Astrocyte of the cerebellum (primary cell): ENCODE measurements around the gene KLRB1.
"Not testable (repeated sequence)": the region's sequence is repeated elsewhere in the genome, so short reads cannot be mapped to it uniquely, and the experiment has no call there.

Experiments
- DNase-seq: peaks from one replicate; pipeline ENCODE4 v3.0.0-alpha.2; 2011; ENCODE audit warnings: low read depth
- H3K4me3 ChIP-seq: 2 replicates; pipeline ENCODE4 v1.5.1; 2011; ENCODE audit warnings: mild to moderate bottlenecking, low read depth, low read length, moderate library complexity
- CTCF ChIP-seq: IDR thresholded peaks from 2 replicates; pipeline ENCODE4 v1.5.1; 2012; ENCODE audit warnings: low read length, low read depth, moderate library complexity, mild to moderate bottlenecking; ENCODE audit errors: missing control alignments
- in situ Hi-C: cut with HindIII; loops from 2 replicates; pipeline ENCODE4 v1.10.0; 2017; ENCODE audit warnings: low sequenced_read_pairs

Gene KLRB1

GRCh38 chr12:9606247-9606646 is 1.5 kb downstream of the KLRB1 start:
- TF ChIP-seq CTCF, result no peak
- H3K4me3 ChIP-seq, result no peak overlapping the region
- DNase-seq, result no peak
- in situ Hi-C loops, result loop anchor here (25.0 kb wide), 1 partner anchor 269 kb away; no protein-coding TSS in a partner anchor

GRCh38 chr12:9605483-9605882 is 2.2 kb downstream of the KLRB1 start:
- TF ChIP-seq CTCF, result no peak
- H3K4me3 ChIP-seq, result no peak overlapping the region
- DNase-seq, result no peak
- in situ Hi-C loops, result loop anchor here (25.0 kb wide), 1 partner anchor 268 kb away; no protein-coding TSS in a partner anchor

- no peak overlapping the region for H3K4me3 ChIP-seq
- in situ Hi-C loops, result loop anchor here (25.0 kb wide), 1 partner anchor 267 kb away; no protein-coding TSS in a partner anchor
- no peak for DNase-seq
- TF ChIP-seq CTCF, result no peak
These were observed 3.4 kb downstream of the KLRB1 start for GRCh38 chr12:9604287-9604686.

DNA sequence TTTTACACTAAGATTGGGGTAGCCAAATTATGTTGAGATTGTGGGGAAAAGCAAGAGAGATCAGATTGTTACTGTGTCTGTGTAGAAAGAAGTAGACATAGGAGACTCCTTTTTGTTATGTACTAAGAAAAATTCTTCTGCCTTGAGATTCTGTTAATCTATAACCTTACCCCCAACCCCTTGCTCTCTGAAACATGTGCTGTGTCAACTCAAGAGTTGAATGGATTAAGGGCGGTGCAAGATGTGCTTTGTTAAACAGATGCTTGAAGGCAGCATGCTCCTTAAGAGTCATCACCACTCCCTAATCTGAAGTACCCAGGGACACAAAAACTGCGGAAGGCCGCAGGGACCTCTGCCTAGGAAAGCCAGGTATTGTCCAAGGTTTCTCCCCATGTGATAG is 7.3 kb downstream of the KLRB1 start:
- H3K4me3 ChIP-seq, DNase-seq: not testable (repeated sequence)
- in situ Hi-C loops, result loop anchor here (25.0 kb wide), 1 partner anchor 263 kb away; no protein-coding TSS in a partner anchor

DNA sequence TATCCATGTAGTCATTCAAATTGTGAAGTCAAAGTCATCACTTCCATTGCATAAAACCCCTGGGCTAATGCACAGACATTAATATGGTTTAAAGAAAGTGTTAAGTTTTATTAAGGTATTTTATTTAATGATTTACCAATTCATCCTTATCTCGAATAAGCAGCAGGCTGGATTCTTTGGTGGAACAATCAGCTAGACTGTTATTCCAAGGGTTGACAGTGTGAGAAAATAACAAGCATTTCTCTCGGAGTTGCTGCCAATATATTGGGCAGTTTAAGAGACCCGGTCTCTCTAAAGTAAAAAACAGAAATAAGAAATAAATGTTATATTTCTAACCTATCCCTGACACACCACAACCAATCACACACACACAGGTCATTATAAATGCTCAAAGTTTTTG is 9.4 kb downstream of the KLRB1 start:
- in situ Hi-C loops, result no loop called here
- H3K4me3 ChIP-seq, result no peak overlapping the region
- DNase-seq, result no peak
- TF ChIP-seq CTCF, result no peak

DNA sequence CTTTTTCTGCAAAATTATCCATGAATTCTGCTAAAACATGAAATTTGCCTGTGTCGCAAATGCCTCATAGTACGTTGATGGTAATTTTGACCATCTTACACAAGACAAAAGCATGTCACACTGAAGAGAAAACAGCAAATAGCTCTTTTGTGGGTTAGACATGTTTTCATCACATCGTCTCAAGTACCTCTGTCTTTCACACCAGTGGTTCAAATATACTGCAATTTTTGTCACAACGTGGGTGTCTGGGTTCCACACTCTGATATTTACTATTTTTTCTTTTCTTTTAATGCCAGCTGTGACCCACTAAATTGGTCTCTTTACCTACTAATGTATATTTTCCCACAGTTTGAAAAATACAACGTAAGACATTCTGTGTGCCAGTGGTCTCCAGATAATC is 10.4 kb downstream of the KLRB1 start:
- in situ Hi-C loops, result no loop called here
- H3K4me3 ChIP-seq, result no peak overlapping the region
- no peak for DNase-seq
- TF ChIP-seq CTCF, result no peak

DNA sequence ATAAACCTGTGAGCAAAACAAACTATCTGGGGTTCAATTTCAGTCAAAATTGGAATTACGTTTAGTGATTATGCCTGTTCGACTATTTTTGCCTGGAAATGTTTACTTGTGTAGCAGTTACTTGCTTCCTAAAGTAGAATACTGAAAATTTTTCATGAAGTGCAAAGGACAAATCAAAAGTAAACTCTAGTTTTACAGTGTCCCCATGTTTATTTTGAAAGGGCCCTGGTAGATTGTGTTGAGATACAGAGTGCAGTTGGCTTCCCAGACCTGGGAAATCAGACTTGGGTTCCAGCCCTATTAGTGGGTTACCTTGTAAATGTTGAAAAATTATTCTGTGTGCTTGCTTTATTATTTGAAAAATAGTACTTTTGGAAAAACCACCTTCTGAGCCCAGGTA is 17.3 kb downstream of the KLRB1 start:
- no peak for TF ChIP-seq CTCF
- DNase-seq, result no peak
- in situ Hi-C loops, result no loop called here

More for the DNA sequence above, 17.3 kb downstream of the KLRB1 start:
- no peak overlapping the region for H3K4me3 ChIP-seq
